Neuron (in vitro differentiated cells): ENCODE measurements around the gene MMP23B.

Source experiments
- H2AFZ ChIP-seq: one replicate; pipeline ENCODE4 v1.6.1; 2013; ENCODE audit warnings: low read depth, mild to moderate bottlenecking, inconsistent platforms, low read length, moderate library complexity
- H3K27me3 ChIP-seq: one replicate; pipeline ENCODE4 v1.6.1; 2013; ENCODE audit warnings: low read length; ENCODE audit not compliant: insufficient read depth
- H3K36me3 ChIP-seq: one replicate; pipeline ENCODE4 v1.6.1; 2013; ENCODE audit warnings: low read length; ENCODE audit not compliant: insufficient read depth
- H3K4me1 ChIP-seq: one replicate; pipeline ENCODE4 v1.6.1; 2013; ENCODE audit warnings: low read length; ENCODE audit not compliant: insufficient read depth
- H3K4me3 ChIP-seq: 2 replicates; pipeline ENCODE4 v1.5.1; 2013; ENCODE audit warnings: mild to moderate bottlenecking, low read length, moderate library complexity
- H3K9me3 ChIP-seq: one replicate; pipeline ENCODE4 v1.6.1; 2013; ENCODE audit warnings: low read length

The MMP23B gene

GRCh38 chr1:1680912-1681273 is 48.9 kb downstream of the MMP23B start:
- Histone ChIP-seq H2AFZ (no peak overlapping the region), H3K4me3 (no peak overlapping the region), H3K9me3 (no peaks in the 10 kb centered on the region), H3K27me3 (no peaks in the 10 kb centered on the region), H3K4me1 (no peaks in the 10 kb centered on the region), H3K36me3 (peaks cover 9% of the 10 kb centered on the region)

- no peak overlapping the region for H3K4me3 ChIP-seq
- no peaks in the 10 kb centered on the region for H3K9me3 ChIP-seq
- H3K36me3 ChIP-seq: peaks cover 9% of the 10 kb centered on the region
- H3K27me3 ChIP-seq: no peaks in the 10 kb centered on the region
- H3K4me1 ChIP-seq: no peaks in the 10 kb centered on the region
- no peak overlapping the region for H2AFZ ChIP-seq
These were observed 51.3 kb downstream of the MMP23B start for GRCh38 chr1:1683104-1683905.
